NAMALWA (cell line): ENCODE data around the gene COL28A1.
"Not testable (repeated sequence)": the region's sequence is repeated elsewhere in the genome, so short reads cannot be mapped to it uniquely, and the experiment has no call there.

Source experiments
- DNase-seq: peaks from one replicate; pipeline ENCODE4 v3.0.0-alpha.2; 2015; ENCODE audit warnings: low spot score

Gene COL28A1

GRCh38 chr7:7517754-7518153 lies 17.9 kb downstream of the COL28A1 start:
- DNase-seq, result no peak

GRCh38 chr7:7516662-7517061 lies 19.0 kb downstream of the COL28A1 start:
- no peak for DNase-seq

GRCh38 chr7:7516156-7516555 lies 19.5 kb downstream of the COL28A1 start:
- DNase-seq, result no peak

- no peak for DNase-seq
Observed at GRCh38 chr7:7512861-7513597, 22.6 kb downstream of the COL28A1 start.

- DNase-seq, result no peak
Observed at GRCh38 chr7:7510794-7511193, 24.9 kb downstream of the COL28A1 start.

- no peak for DNase-seq
Observed at GRCh38 chr7:7505915-7506314, 29.8 kb downstream of the COL28A1 start.

GRCh38 chr7:7504910-7505704 lies 30.6 kb downstream of the COL28A1 start:
- no peak for DNase-seq

GRCh38 chr7:7499892-7500291 lies 35.8 kb downstream of the COL28A1 start:
- DNase-seq, result no peak

- DNase-seq, result no peak
Observed at GRCh38 chr7:7498856-7499255, 36.8 kb downstream of the COL28A1 start.

GRCh38 chr7:7496311-7496710 lies 39.4 kb downstream of the COL28A1 start:
- DNase-seq, result no peak

- DNase-seq, result no peak
Observed at GRCh38 chr7:7495171-7495570, 40.5 kb downstream of the COL28A1 start.

- DNase-seq, result no peak
Observed at GRCh38 chr7:7491044-7491443, 44.6 kb downstream of the COL28A1 start.

GRCh38 chr7:7490003-7490402 lies 45.7 kb downstream of the COL28A1 start:
- DNase-seq, result peak; percentile 28

GRCh38 chr7:7489546-7489945 lies 46.1 kb downstream of the COL28A1 start:
- no peak for DNase-seq

- peak; percentile 9 for DNase-seq
Observed at GRCh38 chr7:7486362-7486761, 49.3 kb downstream of the COL28A1 start.

GRCh38 chr7:7484072-7484471 lies 51.6 kb downstream of the COL28A1 start:
- no peak for DNase-seq

GRCh38 chr7:7481802-7482201 lies 53.9 kb downstream of the COL28A1 start:
- no peak for DNase-seq

GRCh38 chr7:7479275-7479805 lies 56.3 kb downstream of the COL28A1 start:
- DNase-seq, result no peak

GRCh38 chr7:7478569-7478968 lies 57.1 kb downstream of the COL28A1 start:
- DNase-seq, result no peak

GRCh38 chr7:7477641-7478040 lies 58.0 kb downstream of the COL28A1 start:
- not testable (repeated sequence) for DNase-seq

GRCh38 chr7:7476381-7476780 lies 59.3 kb downstream of the COL28A1 start:
- no peak for DNase-seq

GRCh38 chr7:7475601-7476000 lies 60.1 kb downstream of the COL28A1 start:
- no peak for DNase-seq

- DNase-seq, result no peak
Observed at GRCh38 chr7:7474436-7474835, 61.2 kb downstream of the COL28A1 start.
